Neural crest cell (in vitro differentiated cells): ENCODE results near the gene AKAP13. TPM values are rescaled to one million over a fixed set of nuclear protein-coding genes. Genes with fewer than 3 reads are reported as not detected.
A peak's percentile ranks its signal among the peaks of the same experiment; 100 is the strongest.
"Not testable (repeated sequence)": the region's sequence is repeated elsewhere in the genome, so short reads cannot be mapped to it uniquely, and the experiment has no call there.

Experiments
- DNase-seq: peaks from one replicate; pipeline ENCODE4 v3.0.0; 2021; ENCODE audit warnings: low read depth, mixed read lengths, low spot score
- H3K27ac Mint-ChIP-seq: one replicate; pipeline ENCODE4 v1.8.0; 2021; ENCODE audit warnings: mild to moderate bottlenecking, mixed read lengths; ENCODE audit not compliant: unreplicated experiment
- H3K27me3 Mint-ChIP-seq: 2 replicates; pipeline ENCODE4 v1.8.0; 2021; ENCODE audit warnings: low read depth, mild to moderate bottlenecking, mixed read lengths
- H3K36me3 Mint-ChIP-seq: 2 replicates; pipeline ENCODE4 v1.8.0; 2021; ENCODE audit warnings: low read depth, mild to moderate bottlenecking, mixed read lengths
- H3K4me1 Mint-ChIP-seq: 2 replicates; pipeline ENCODE4 v1.8.0; 2021; ENCODE audit warnings: mixed read lengths
- H3K4me3 Mint-ChIP-seq: one replicate; pipeline ENCODE4 v1.8.0; 2021; ENCODE audit warnings: mild to moderate bottlenecking, mixed read lengths
- H3K9me3 Mint-ChIP-seq: 2 replicates; pipeline ENCODE4 v1.8.0; 2021; ENCODE audit warnings: mixed read lengths
- total RNA-seq: library from RNA; stranded (reverse); gene quantifications from 2 replicates; pipeline ENCODE4 v1.2.1, GENCODE V29; 2021
- TF ChIP-seq, protein P1 (sequence below): fragments of 200-600 bp; sonication (generic); conservative IDR thresholded peaks from 2 replicates; pipeline ENCODE4 v1.5.0; 2021; ENCODE audit warnings: antibody characterized with exemption, mild to moderate bottlenecking

The AKAP13 gene
- total RNA-seq, 1 donor from 2014 or later, result 81.3 TPM

GRCh38 chr15:85583442-85583841 lies 203.0 kb downstream of the AKAP13 start:
- Mint-ChIP-seq H3K27me3 (no peaks in the 10 kb centered on the region), H3K9me3 (no peaks in the 10 kb centered on the region), H3K4me3 (no peak overlapping the region), H3K4me1 (peaks cover 45% of the 10 kb centered on the region), H3K27ac (no peak overlapping the region), H3K36me3 (peaks cover 27% of the 10 kb centered on the region)
- no peak for DNase-seq
- TF ChIP-seq, protein P1, sequence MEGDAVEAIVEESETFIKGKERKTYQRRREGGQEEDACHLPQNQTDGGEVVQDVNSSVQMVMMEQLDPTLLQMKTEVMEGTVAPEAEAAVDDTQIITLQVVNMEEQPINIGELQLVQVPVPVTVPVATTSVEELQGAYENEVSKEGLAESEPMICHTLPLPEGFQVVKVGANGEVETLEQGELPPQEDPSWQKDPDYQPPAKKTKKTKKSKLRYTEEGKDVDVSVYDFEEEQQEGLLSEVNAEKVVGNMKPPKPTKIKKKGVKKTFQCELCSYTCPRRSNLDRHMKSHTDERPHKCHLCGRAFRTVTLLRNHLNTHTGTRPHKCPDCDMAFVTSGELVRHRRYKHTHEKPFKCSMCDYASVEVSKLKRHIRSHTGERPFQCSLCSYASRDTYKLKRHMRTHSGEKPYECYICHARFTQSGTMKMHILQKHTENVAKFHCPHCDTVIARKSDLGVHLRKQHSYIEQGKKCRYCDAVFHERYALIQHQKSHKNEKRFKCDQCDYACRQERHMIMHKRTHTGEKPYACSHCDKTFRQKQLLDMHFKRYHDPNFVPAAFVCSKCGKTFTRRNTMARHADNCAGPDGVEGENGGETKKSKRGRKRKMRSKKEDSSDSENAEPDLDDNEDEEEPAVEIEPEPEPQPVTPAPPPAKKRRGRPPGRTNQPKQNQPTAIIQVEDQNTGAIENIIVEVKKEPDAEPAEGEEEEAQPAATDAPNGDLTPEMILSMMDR, result no peak

GRCh38 chr15:85583923-85584390 lies 203.6 kb downstream of the AKAP13 start:
- Mint-ChIP-seq H3K4me1 (peaks cover 46% of the 10 kb centered on the region), H3K27me3 (no peaks in the 10 kb centered on the region), H3K27ac (no peak overlapping the region), H3K9me3 (no peaks in the 10 kb centered on the region), H3K4me3 (no peak overlapping the region), H3K36me3 (peaks cover 26% of the 10 kb centered on the region)
- TF ChIP-seq, protein P1, result no peak
- peak; percentile 5 for DNase-seq

GRCh38 chr15:85584872-85585271 lies 204.5 kb downstream of the AKAP13 start:
- no peak overlapping the region for H3K4me3 Mint-ChIP-seq
- peaks cover 51% of the 10 kb centered on the region for H3K4me1 Mint-ChIP-seq
- H3K27ac Mint-ChIP-seq, result no peak overlapping the region

DNA sequence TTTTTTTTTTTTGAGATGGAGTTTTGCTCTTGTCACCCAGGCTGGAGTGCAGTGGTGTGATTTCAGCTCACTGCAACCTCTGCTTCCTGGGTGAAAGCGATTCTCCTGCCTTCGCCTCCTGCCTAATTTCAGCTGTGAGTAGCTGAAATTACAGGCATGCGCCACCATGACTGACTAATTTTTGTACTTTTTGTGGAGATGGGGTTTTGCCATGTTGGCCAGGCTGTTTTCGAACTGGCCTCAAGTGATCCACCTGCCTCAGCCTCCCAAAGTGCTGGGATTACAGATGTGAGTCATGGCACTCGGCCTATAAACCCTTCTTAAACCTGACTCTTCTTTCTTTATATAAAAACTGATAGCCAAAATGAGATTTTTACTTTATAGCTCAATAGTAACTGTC lies 205.8 kb downstream of the AKAP13 start:
- Mint-ChIP-seq H3K4me1 (peaks cover 52% of the 10 kb centered on the region), H3K36me3 (peaks cover 14% of the 10 kb centered on the region)
- H3K4me3 Mint-ChIP-seq, DNase-seq, H3K27me3 Mint-ChIP-seq, H3K27ac Mint-ChIP-seq, H3K9me3 Mint-ChIP-seq: not testable (repeated sequence)

More at GRCh38 chr15:85584872-85585271, 204.5 kb downstream of the AKAP13 start:
- no peak for DNase-seq
- TF ChIP-seq, protein P1, result no peak
- H3K36me3 Mint-ChIP-seq, result peaks cover 23% of the 10 kb centered on the region
- H3K9me3 Mint-ChIP-seq, result no peaks in the 10 kb centered on the region
- H3K27me3 Mint-ChIP-seq, result no peaks in the 10 kb centered on the region

DNA sequence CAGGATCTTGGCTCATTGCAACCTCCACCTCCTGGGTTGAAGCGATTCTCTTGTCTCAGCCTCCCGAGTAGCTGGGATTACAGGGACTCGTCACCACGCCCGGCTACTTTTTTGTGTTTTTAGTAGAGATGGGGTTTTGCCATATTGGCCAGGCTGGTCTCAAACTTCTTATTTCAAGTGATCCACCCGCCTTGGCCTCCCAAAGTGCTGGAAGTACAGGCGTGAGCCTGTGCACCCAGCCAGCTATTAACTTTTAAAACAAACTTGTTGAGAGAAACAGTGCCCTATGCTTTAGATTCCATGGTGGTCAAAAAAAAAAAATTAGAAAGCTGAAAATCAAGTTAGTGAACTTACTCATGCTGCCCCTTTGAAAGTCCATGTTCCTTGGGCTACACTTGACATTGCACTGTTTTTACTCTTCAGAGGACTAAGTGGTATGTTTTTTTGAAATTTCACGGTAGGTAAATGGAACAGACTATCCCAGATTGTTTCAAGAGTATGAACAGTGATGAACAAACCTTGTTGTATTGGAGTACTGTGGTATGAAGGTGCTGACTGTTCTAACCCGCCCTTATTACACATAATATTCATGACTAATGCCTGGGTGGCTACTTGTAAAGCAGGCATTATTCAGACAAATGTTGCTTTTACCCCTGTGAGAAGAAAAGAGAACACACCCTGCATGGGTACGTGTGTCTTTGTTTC lies 207.5 kb downstream of the AKAP13 start:
- Mint-ChIP-seq H3K4me3 (no peak overlapping the region), H3K27ac (no peak overlapping the region), H3K36me3 (peaks cover 11% of the 10 kb centered on the region), H3K27me3 (no peaks in the 10 kb centered on the region), H3K9me3 (no peaks in the 10 kb centered on the region), H3K4me1 (peaks cover 59% of the 10 kb centered on the region)
- DNase-seq, result no peak
- TF ChIP-seq, protein P1, result no peak

GRCh38 chr15:85588677-85589076 lies 208.3 kb downstream of the AKAP13 start:
- Mint-ChIP-seq H3K4me1 (peaks cover 51% of the 10 kb centered on the region), H3K4me3 (no peak overlapping the region)
- TF ChIP-seq, protein P1, result no peak

More at GRCh38 chr15:85588677-85589076, 208.3 kb downstream of the AKAP13 start:
- Mint-ChIP-seq H3K36me3 (peaks cover 11% of the 10 kb centered on the region), H3K9me3 (no peaks in the 10 kb centered on the region), H3K27me3 (no peaks in the 10 kb centered on the region), H3K27ac (no peak overlapping the region)
- DNase-seq, result no peak
